Spinal cord (tissue), 10 donors: ENCODE results near the gene C4orf46. TPM values are rescaled to one million over a fixed set of nuclear protein-coding genes. Genes with fewer than 3 reads are reported as not detected.

ENCODE experiments used
- DNase-seq, 6 donors: peaks; one replicate each; pipeline versions ENCODE4 v3.0.0 to v3.0.0-alpha.2; 2013 to 2015; ENCODE audit warnings: low spot score in 6 of 6, low read depth in 4 of 6
- H3K27ac ChIP-seq: one replicate; pipeline ENCODE4 v1.5.1; 2013; ENCODE audit warnings: low read depth, low read length, control low read depth
- H3K27me3 ChIP-seq: one replicate; pipeline ENCODE4 v1.6.1; 2013; ENCODE audit warnings: low read length; ENCODE audit not compliant: control insufficient read depth, insufficient read depth
- H3K36me3 ChIP-seq: one replicate; pipeline ENCODE4 v1.6.1; 2013; ENCODE audit warnings: low read length; ENCODE audit not compliant: control insufficient read depth, insufficient read depth
- H3K4me1 ChIP-seq: one replicate; pipeline ENCODE4 v1.6.1; 2013; ENCODE audit warnings: low read length; ENCODE audit not compliant: control insufficient read depth, insufficient read depth
- H3K4me3 ChIP-seq: one replicate; pipeline ENCODE4 v1.5.1; 2013; ENCODE audit warnings: low read depth, low read length, control low read depth
- H3K9me3 ChIP-seq: one replicate; pipeline ENCODE4 v1.6.1; 2013; ENCODE audit warnings: low read length; ENCODE audit not compliant: control insufficient read depth, insufficient read depth
- WGBS: methylation state at CpG from one replicate; pipeline ENCODE4 v1.1.5; 2013; ENCODE audit warnings: missing lambda C conversion rate; ENCODE audit not compliant: insufficient coverage; 5-methylcytosine and 5-hydroxymethylcytosine counted together
- polyA plus RNA-seq, 2 donors: library from polyadenylated mRNA; unstranded; fragments of 120-200 nt; gene quantifications; one replicate each; pipeline ENCODE4 v1.2.1, GENCODE V29; 2013; ENCODE audit not compliant: insufficient read length in 2 of 2
- small RNA-seq: library from RNA; depleted of rRNA; stranded (forward); fragments of <200 nt; gene quantifications from one replicate; pipeline ENCODE3, GENCODE V24; 2014; ENCODE audit warnings: low replicate concordance
- total RNA-seq, 2 donors: library from RNA; depleted of rRNA in 1 of 2; stranded (reverse); fragments of 120-200 nt in 1 of 2; fragments of >200 nt in 1 of 2; gene quantifications; one replicate each; pipeline versions ENCODE4 v1.2.3 to v1.2.4, GENCODE V29; 2013 to 2014
- donor health status: healthy.

C4orf46 gene
- total and polyA plus RNA-seq, 4 donors = 7.0 to 23.5 (median 10.4) TPM

DNA sequence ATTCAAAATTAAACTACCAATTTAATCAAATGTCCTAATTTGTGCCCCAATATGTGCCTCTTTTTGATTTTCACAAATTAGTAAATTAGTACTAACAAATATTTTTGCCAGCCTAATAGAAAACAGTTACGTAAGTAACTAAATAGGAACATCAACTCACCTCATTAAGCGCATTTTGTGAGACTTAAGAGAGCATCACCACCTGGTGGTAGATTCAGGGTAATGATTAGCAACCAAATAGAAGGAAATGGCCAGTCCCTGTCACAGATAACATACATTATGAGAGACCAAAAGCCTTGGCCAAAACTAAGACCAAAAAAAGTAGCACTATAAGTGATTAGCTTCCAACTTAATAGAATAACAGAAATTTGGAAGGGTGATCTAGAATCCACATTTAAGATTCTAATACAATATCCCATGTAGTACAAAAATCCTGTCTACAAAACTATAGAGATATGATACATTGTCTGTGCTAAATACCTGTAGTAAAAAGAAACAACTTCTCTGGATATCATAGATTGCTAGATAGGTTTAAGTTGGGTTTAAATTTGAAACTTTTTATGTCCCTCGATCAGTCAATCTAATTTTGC, 46.7 kb downstream of the C4orf46 start:
- peak; percentile 6 to 90 (median 44) for DNase-seq
- Histone ChIP-seq H3K36me3 (no peaks in the 10 kb centered on the region), H3K27me3 (no peaks in the 10 kb centered on the region), H3K9me3 (peaks cover 2% of the 10 kb centered on the region), H3K4me3 (no peak overlapping the region), H3K4me1 (no peaks in the 10 kb centered on the region), H3K27ac (no peak overlapping the region)
- no CpG with 5 or more reads among the region's 3 CpGs for WGBS

DNA sequence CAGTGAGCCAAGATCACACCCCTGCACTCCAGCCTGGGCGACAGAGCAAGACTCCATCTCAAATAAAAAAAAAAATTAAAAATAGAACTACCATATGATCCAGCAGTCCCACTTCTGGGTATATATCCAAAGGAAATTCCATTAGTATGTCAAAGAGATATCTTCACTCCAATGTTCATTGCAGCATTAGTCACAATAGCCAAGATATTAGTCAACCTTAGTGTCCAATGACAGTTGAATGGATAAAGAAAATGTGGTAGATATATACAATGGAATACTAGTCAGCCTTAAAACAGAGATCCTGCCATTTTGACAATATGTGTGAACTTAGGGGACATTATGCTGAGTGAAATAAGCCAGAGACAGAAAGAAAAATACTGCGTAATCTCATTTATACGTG, 49.4 kb downstream of the C4orf46 start:
- Histone ChIP-seq H3K4me3 (no peak overlapping the region), H3K4me1 (no peaks in the 10 kb centered on the region), H3K27ac (no peak overlapping the region), H3K9me3 (peaks cover 2% of the 10 kb centered on the region), H3K27me3 (no peaks in the 10 kb centered on the region), H3K36me3 (no peaks in the 10 kb centered on the region)
- DNase-seq = no peak
- 100% methylated on average over 2 of the region's 3 CpGs for WGBS

DNA sequence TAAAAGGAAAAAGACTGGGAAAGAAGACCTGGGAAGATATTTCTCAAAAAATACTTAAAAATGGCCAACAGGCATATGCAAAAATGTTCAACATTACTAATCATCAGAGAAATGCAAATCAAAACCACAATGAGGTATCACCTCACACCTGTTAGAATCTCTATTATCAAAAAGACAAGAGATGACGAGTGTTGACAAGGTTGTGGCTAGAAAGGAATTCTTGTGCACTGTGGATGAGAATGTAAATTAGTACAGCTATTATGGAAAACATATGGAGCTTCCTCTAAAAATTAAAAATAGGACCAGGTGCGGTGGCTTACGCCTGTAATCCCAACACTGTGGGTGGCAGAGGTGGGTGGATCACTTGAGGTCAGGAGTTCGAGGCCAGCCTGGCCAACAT, 50.0 kb downstream of the C4orf46 start:
- Histone ChIP-seq H3K27ac (no peak overlapping the region), H3K4me3 (no peak overlapping the region), H3K4me1 (no peaks in the 10 kb centered on the region), H3K36me3 (no peaks in the 10 kb centered on the region), H3K9me3 (peaks cover 2% of the 10 kb centered on the region), H3K27me3 (no peaks in the 10 kb centered on the region)
- no peak for DNase-seq
- 100% methylated on average over 3 of the region's 4 CpGs for WGBS

GRCh38 chr4:158617956-158618355, 53.7 kb downstream of the C4orf46 start:
- H3K4me1 ChIP-seq = no peaks in the 10 kb centered on the region
- H3K27ac ChIP-seq = no peak overlapping the region
- no peaks in the 10 kb centered on the region for H3K36me3 ChIP-seq
- H3K27me3 ChIP-seq = no peaks in the 10 kb centered on the region
- peaks cover 2% of the 10 kb centered on the region for H3K9me3 ChIP-seq
- no peak overlapping the region for H3K4me3 ChIP-seq
- peak in 2 of 6 donors; percentile 4 to 70 for DNase-seq

Small RNA genes within 50 kb of the gene (small RNA-seq; reads per million reads assigned to genes)
- gene RF00012 = 0.06 reads per million

Other genes with a start within 250 kb of the C4orf46 start
- under 1 TPM; 0.59 to 0.77 TPM for gene RXFP1, start 150.0 kb downstream of the C4orf46 start, total RNA-seq
- under 1 TPM in 1 of 2 donors, not detected in 1; 0.23 TPM for gene RXFP1, start 150.0 kb downstream of the C4orf46 start, polyA plus RNA-seq
- gene ETFDH, start 409 bp upstream of the C4orf46 start, total RNA-seq = 10 to 100 TPM; 35.5 to 35.7 TPM
- 10 to 100 TPM; 20.6 to 30.7 TPM for gene ETFDH, start 409 bp upstream of the C4orf46 start, polyA plus RNA-seq
- gene PPID, start 51.5 kb upstream of the C4orf46 start, total RNA-seq = 10 to 100 TPM; 29.4 to 32.1 TPM
- gene PPID, start 51.5 kb upstream of the C4orf46 start, polyA plus RNA-seq = 10 to 100 TPM; 51.4 to 57.0 TPM
- 10 to 100 TPM; 31.7 to 59.2 TPM for gene FNIP2, start 97.1 kb upstream of the C4orf46 start, total RNA-seq
- gene FNIP2, start 97.1 kb upstream of the C4orf46 start, polyA plus RNA-seq = 10 to 100 TPM; 19.4 to 25.6 TPM